ACHN (cell line): ENCODE measurements around the gene FMN2.
"Not testable (repeated sequence)": the region's sequence is repeated elsewhere in the genome, so short reads cannot be mapped to it uniquely, and the experiment has no call there.

Source experiments
- DNase-seq: peaks from one replicate; pipeline ENCODE4 v3.0.0-alpha.2; 2015
- in situ Hi-C: cut with HindIII; loops from 2 replicates; pipeline ENCODE4 v1.10.0; 2017; ENCODE audit warnings: low sequenced_read_pairs, low pct_ligation_motif_present, low pct_unique_long_range_greater_than_20kb

The FMN2 gene

DNA sequence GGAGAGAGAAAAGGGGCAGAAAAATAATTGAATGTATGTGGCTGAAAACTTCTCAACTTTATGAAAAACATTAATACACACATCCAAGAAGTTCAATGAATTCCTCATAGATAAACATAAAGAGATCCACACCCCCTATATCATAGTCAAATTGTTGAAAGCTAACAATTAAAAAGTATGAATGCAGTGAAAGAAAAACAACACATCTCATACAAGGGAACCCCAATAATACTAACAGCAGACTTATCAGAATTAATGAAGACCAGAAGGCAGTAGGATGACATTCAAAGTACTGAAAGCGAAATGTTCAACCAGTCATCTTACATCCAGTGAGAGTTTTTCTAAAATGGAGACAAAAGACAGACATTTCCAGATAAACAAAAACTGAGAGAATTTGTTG is 134.4 kb downstream of the FMN2 start:
- in situ Hi-C loops, result no loop called here

GRCh38 chr1:240230816-240231215 is 139.1 kb downstream of the FMN2 start:
- no peak for DNase-seq
- in situ Hi-C loops, result no loop called here

More for the DNA sequence above, 134.4 kb downstream of the FMN2 start:
- no peak for DNase-seq

DNA sequence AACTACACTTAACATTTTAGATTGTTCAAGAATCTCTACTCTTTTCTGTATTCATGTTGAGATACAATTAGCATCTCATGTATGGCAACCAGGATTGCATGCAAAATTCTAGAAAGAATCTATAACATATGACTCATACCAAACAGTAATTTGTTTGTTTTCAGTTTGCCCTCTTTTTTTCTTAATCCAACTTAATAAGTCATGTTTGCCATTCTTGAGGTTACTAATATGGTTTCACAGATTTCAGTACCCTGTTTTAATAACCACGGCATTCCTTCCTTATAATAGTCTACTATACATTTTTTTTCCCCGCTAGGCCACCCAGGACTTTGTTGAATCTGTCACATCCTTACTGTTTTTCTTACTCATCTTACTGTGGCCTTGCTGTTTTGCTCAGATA is 140.8 kb downstream of the FMN2 start:
- in situ Hi-C loops, result no loop called here
- DNase-seq, result no peak

DNA sequence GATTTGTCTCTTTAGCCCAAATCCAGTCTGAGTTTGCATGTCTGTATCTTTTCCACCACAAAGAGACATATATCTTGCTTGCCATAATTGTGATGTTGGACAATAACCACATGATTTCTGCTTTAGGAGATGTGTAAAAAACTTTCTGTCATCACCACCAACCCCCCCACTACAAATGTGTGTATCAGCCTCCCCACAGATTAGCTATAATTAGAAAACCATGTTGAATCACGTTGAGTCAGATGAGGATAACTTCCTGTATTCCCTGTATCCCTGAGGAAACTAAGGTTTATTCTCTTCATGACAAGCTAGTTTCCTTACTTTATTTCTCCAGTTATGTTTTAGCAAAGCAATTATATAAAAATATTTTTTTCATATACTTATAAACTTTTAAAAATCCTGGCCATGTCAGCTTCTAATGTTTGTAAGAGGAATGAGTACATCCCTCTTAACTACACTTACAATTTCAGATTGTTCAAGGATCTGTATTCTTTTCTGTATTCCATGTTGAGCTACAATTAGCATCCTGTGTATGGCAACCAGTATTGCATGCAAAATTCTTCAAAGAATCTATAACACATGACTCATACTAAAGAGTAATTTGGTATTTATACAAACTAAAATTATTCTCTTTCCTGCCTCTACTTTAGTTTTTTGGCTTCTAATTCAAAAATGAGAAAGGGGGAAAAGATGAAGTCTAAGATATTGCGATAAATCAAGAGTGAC is 143.0 kb downstream of the FMN2 start:
- in situ Hi-C loops, result no loop called here
- no peak for DNase-seq

DNA sequence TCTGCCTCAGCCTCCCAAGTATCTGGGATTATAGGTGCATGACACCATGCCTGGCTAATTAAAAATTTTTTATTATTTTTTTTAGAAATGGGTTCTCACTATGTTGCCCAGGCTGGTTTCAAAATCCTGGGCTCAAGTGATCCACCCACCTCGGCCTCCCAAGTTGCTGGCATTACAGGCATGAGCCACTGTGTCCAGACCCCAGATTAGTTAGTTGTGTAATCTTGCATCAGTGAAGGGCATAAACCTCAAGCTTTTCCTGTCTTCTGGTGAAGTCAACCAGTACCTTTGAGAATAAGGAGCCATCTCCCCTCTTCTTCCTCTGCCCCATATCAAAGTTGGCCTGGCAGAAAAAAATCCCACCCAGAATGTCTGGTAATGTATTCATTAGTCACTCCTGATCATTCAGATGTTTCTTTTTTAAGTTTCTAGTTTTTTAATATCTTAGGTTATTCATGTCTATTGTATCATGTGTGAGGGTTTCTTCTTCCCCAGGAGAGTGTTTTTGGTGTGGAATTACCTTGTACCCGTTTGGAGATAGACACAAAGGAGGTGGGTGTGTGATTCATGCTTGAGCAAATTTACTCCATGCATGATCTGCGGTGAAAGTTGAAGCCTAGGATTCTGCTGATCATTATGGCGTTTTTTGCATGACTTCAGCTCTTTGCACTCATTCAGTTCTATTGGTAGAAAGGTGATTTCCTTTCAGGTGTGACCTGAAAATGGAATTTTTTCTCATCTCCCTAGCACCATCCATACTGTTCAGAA is 144.0 kb downstream of the FMN2 start:
- DNase-seq, result no peak
- in situ Hi-C loops, result no loop called here

DNA sequence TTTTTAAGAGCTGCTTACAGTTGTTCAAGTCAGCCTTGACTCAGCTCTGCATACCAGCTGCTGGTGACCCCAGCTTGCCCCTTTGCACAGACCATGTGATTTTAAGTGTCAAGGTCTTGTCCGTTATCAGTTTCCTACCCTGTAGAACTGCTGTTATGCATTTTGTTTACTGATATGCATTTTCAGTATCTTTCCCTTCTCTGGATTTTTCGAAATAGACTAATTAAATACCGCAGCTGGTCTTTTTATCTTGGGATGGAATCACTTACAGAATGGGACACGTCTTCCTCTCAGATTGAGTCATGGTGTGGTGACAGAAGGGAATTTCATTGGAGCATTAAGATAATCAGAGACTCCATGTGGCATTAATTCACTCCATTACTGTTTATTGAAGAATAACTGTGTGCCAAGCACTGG is 145.6 kb downstream of the FMN2 start:
- in situ Hi-C loops, result no loop called here
- DNase-seq, result no peak

- no peak for DNase-seq
- in situ Hi-C loops, result no loop called here
Observed at GRCh38 chr1:240239309-240239708, 147.6 kb downstream of the FMN2 start.

GRCh38 chr1:240241278-240241677 is 149.6 kb downstream of the FMN2 start:
- in situ Hi-C loops, result no loop called here
- DNase-seq, result no peak

- DNase-seq, result no peak
- in situ Hi-C loops, result no loop called here
Observed at GRCh38 chr1:240242601-240243144, 151.0 kb downstream of the FMN2 start.

GRCh38 chr1:240244968-240245628 is 153.4 kb downstream of the FMN2 start:
- in situ Hi-C loops, result no loop called here
- no peak for DNase-seq

DNA sequence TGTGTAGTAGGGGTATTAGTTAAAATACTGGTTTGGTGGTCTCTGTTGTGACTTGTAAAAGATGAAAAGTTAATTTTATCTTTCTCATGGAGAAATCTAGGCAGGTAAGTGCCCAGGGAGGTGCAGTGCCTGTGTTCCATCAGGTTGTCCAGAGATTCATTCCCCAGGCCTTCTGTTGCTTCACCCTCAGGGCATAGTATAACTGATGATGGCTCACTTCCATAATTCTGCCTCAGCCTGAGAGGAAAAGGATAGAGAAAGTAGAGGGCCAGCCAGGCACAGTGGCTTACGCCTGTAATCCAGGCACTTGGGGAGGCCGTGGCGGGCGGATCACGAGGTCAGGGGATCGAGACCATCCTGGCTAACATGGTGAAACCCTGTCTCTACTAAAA is 153.9 kb downstream of the FMN2 start:
- DNase-seq, result no peak
- in situ Hi-C loops, result no loop called here

GRCh38 chr1:240247899-240248298 is 156.2 kb downstream of the FMN2 start:
- in situ Hi-C loops, result no loop called here
- no peak for DNase-seq

GRCh38 chr1:240254006-240254405 is 162.3 kb downstream of the FMN2 start:
- in situ Hi-C loops, result no loop called here
- DNase-seq, result no peak

- DNase-seq, result no peak
- in situ Hi-C loops, result no loop called here
Observed at GRCh38 chr1:240254778-240255291, 163.2 kb downstream of the FMN2 start.

DNA sequence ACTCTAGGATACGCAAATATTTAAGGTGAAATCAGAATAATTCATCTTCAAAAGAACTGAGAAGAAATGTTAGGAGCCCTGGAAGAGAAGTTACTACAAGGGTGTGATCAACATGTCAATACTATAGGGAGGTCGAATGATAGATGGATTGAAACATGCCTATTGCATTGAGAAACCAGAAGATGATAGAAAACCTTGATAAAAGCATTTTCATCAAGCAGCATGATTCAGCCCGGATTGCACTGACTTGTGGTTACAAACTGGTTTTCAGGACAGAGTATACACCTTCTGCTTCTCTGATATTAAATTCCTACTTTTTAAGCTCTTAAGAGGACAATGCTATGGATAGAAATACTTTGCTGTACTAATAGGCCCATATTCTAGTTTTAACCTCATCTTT is 164.2 kb downstream of the FMN2 start:
- in situ Hi-C loops, result no loop called here

DNA sequence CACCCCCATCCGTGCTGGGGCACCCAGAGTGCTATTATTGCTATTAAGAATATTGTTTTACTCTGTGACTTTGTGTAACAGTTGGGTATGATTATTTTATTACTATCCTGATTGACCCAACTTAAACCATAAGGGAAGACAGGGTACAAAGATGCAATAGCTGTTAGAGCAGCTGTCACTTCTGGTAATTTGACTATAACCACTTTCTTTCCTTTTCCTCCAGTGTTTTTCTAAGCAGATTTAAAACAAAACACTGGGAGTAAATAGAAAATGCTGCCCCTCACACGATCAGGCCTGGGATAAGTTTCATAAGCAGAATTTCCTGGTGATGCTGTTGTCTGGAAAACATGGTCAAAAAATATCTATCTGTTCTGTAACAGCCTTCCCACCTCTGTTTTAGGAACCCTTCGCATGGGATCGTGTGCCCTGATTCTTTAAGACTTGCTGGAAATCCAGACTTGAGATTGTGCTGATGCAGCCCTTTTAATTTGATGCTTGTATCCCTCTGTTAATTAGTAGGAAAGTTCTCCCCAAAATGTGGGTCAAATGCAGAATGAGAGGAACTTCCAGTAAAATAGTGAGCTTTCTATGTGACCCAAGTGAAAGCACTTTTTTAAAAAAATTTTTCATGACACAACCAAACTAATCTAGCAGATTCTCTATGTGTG is 165.3 kb downstream of the FMN2 start:
- in situ Hi-C loops, result no loop called here
- DNase-seq, result no peak

More for the DNA sequence above, 164.2 kb downstream of the FMN2 start:
- no peak for DNase-seq

DNA sequence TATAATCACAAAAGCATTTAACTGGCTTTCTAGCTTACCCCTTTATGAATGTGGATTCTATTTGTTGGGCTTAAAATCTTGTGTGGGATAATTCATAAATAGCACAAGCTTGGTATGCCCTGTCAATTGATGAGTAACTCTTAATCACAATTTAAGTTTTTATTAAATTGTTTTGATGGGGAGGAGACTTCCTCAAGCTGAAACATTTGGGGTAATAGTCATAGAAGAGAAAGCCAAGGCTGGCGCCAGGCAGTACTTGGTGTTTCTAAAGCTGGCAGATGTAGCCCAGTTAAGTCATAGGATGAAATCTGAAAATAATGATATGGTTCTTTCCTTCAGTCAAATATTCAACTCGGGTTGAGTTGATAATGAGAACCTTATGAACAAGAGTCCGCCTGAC is 167.2 kb downstream of the FMN2 start:
- in situ Hi-C loops, result no loop called here
- DNase-seq, result no peak

GRCh38 chr1:240264494-240264893 is 172.8 kb downstream of the FMN2 start:
- DNase-seq, in situ Hi-C loops: not testable (repeated sequence)

DNA sequence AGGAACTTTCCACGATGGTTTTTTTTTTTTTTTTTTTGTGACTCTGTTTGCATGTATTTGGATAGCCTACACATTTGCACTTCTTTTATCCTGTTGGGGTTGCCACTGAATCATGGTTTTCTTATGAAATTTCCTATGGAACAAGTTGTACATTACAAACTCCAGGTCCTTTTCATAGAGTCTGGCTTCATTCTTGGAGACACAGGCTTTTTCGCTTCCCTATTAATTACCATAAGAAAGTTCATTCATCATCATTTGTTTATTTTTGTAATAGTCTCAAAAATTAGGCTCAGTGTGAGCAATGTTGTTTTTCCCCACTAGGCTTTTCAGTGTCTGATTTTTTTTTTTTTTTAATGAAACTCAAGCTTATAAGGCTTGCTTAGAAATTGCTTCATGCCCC is 179.4 kb downstream of the FMN2 start:
- no peak for DNase-seq
- in situ Hi-C loops, result no loop called here
